Panc1 (cell line): ENCODE measurements around the gene INSYN2B. TPM values are rescaled to one million over a fixed set of nuclear protein-coding genes. Genes with fewer than 3 reads are reported as not detected.

Experiments
- ATAC-seq: fragments of 200-7000 bp; cut with Tn5 transposase; 2 replicates; pipeline ENCODE4 v1.9.1; 2020; ENCODE audit warnings: mild to moderate bottlenecking, moderate library complexity
- BruUV-seq: library from RNA; stranded (reverse); fragments of 400-500 nt; replicated peaks from 2 replicates; lab custom pipeline; 2021; lab: Mats Ljungman, UMichigan
- CTCF ChIA-PET: fragments of 300-600 bp; sonication (Branson Sonifier 250); formaldehyde crosslinking; loops from one replicate; lab custom pipeline; 2022; ENCODE audit warnings: antibody characterized with exemption; lab: Charles Lee
- POLR2A ChIA-PET: fragments of 300-600 bp; sonication (Branson Sonifier 250); formaldehyde crosslinking; loops from one replicate; lab custom pipeline; 2022; ENCODE audit warnings: antibody characterized with exemption; lab: Charles Lee
- DNase-seq: peaks from one replicate; pipeline ENCODE4 v3.0.0-alpha.2; 2010; ENCODE audit warnings: low read depth, low spot score
- H3K27ac ChIP-seq: 2 replicates; pipeline ENCODE4 v1.5.1; 2011; ENCODE audit warnings: mild to moderate bottlenecking, low read length, inconsistent platforms
- H3K27me3 ChIP-seq: fragments of 200-500 bp; sonication (Bioruptor generic); 2 replicates; pipeline ENCODE4 v1.6.0; 2014; ENCODE audit warnings: low read length, inconsistent platforms; ENCODE audit not compliant: control insufficient read depth, insufficient read depth
- H3K36me3 ChIP-seq: fragments of 200-500 bp; sonication (Bioruptor generic); 2 replicates; pipeline ENCODE4 v1.5.1; 2014; ENCODE audit warnings: inconsistent platforms, mild to moderate bottlenecking, low read length, moderate library complexity; ENCODE audit not compliant: control insufficient read depth, insufficient read depth
- H3K4me1 ChIP-seq: 2 replicates; pipeline ENCODE4 v1.5.1; 2011; ENCODE audit warnings: inconsistent platforms, mild to moderate bottlenecking, low read length, moderate library complexity; ENCODE audit not compliant: control insufficient read depth, insufficient read depth
- H3K4me3 ChIP-seq, 2 experiments: 2 replicates each; pipeline ENCODE4 v1.5.1; 2011 to 2012; ENCODE audit warnings: low read depth in 2 of 2, low read length in 2 of 2, mild to moderate bottlenecking in 2 of 2, inconsistent platforms in 1 of 2, moderate library complexity in 1 of 2
- H3K9me3 ChIP-seq: fragments of 200-500 bp; sonication (Bioruptor generic); 2 replicates; pipeline ENCODE4 v1.5.1; 2014; ENCODE audit warnings: low read depth, mild to moderate bottlenecking, inconsistent platforms, low read length, moderate library complexity; ENCODE audit not compliant: control insufficient read depth, insufficient read depth
- POLR2AphosphoS5 ChIP-seq: IDR thresholded peaks from 2 replicates; pipeline ENCODE4 v1.6.1; 2012; ENCODE audit warnings: mild to moderate bottlenecking, low read depth, low read length, moderate library complexity
- SIN3A ChIP-seq: IDR thresholded peaks from 2 replicates; pipeline ENCODE4 v1.6.1; 2012; ENCODE audit warnings: low read depth, mild to moderate bottlenecking, low read length, moderate library complexity, borderline replicate concordance; ENCODE audit not compliant: insufficient read depth
- TCF7L2 ChIP-seq: IDR thresholded peaks from 2 replicates; pipeline ENCODE4 v1.6.1; 2011; ENCODE audit warnings: mild to moderate bottlenecking, low read depth, low read length, inconsistent platforms
- in situ Hi-C: cut with HindIII; loops from 2 replicates; pipeline ENCODE4 v1.10.0; 2016; ENCODE audit warnings: low sequenced_read_pairs, low pct_unique_long_range_greater_than_20kb
- intact Hi-C: fragments of 100-400 bp; cut with micrococcal nuclease; formaldehyde crosslinking; loops from one replicate; pipeline ENCODE4 v1.10.0; 2022; ENCODE audit not compliant: unreplicated experiment
- total RNA-seq: library from RNA; stranded (reverse); gene quantifications from one replicate; pipeline ENCODE4 v1.2.1, GENCODE V29; 2021; ENCODE audit not compliant: unreplicated experiment
- TF ChIP-seq, protein P1 (sequence below): fragments of 450-650 bp; IDR thresholded peaks from 2 replicates; pipeline ENCODE4 v1.5.1; 2017; ENCODE audit warnings: mild to moderate bottlenecking
- TF ChIP-seq, protein P2 (sequence below), 2 experiments: IDR thresholded peaks; 2 replicates each; pipeline ENCODE4 v1.6.1; 2011 to 2012; ENCODE audit warnings: low read depth in 2 of 2, control low read depth in 1 of 2, low read length in 1 of 2, mild to moderate bottlenecking in 1 of 2, moderate library complexity in 1 of 2; ENCODE audit not compliant: insufficient read depth in 1 of 2

Gene INSYN2B
- total RNA-seq, 1 experiment from 2014 or later = 0.28 TPM

DNA sequence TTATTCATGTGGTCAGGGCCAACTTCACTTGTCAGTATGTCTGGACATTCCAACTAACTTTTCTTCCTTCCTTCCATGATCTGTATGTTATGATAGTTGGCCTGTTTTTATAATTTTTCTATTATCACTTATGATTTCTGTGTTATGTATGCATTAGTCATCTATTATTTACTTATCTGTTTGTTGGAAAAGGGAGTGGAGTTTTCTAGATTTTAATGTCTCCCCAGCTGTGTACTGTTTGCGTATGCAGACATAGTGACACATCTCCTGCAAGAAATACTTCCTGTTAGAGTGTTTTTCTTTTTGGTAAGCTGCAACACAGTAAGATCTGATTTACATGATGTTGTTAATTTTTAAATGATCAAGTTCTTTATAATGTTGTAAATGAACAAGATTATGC, 8.7 kb upstream of the INSYN2B start:
- H3K4me1 ChIP-seq = no peaks in the 10 kb centered on the region
- TF ChIP-seq, protein P1, sequence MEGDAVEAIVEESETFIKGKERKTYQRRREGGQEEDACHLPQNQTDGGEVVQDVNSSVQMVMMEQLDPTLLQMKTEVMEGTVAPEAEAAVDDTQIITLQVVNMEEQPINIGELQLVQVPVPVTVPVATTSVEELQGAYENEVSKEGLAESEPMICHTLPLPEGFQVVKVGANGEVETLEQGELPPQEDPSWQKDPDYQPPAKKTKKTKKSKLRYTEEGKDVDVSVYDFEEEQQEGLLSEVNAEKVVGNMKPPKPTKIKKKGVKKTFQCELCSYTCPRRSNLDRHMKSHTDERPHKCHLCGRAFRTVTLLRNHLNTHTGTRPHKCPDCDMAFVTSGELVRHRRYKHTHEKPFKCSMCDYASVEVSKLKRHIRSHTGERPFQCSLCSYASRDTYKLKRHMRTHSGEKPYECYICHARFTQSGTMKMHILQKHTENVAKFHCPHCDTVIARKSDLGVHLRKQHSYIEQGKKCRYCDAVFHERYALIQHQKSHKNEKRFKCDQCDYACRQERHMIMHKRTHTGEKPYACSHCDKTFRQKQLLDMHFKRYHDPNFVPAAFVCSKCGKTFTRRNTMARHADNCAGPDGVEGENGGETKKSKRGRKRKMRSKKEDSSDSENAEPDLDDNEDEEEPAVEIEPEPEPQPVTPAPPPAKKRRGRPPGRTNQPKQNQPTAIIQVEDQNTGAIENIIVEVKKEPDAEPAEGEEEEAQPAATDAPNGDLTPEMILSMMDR = no peak
- TF ChIP-seq SIN3A (no peak), TCF7L2 (no peak), POLR2AphosphoS5 (no peak)
- TF ChIP-seq, protein P2, sequence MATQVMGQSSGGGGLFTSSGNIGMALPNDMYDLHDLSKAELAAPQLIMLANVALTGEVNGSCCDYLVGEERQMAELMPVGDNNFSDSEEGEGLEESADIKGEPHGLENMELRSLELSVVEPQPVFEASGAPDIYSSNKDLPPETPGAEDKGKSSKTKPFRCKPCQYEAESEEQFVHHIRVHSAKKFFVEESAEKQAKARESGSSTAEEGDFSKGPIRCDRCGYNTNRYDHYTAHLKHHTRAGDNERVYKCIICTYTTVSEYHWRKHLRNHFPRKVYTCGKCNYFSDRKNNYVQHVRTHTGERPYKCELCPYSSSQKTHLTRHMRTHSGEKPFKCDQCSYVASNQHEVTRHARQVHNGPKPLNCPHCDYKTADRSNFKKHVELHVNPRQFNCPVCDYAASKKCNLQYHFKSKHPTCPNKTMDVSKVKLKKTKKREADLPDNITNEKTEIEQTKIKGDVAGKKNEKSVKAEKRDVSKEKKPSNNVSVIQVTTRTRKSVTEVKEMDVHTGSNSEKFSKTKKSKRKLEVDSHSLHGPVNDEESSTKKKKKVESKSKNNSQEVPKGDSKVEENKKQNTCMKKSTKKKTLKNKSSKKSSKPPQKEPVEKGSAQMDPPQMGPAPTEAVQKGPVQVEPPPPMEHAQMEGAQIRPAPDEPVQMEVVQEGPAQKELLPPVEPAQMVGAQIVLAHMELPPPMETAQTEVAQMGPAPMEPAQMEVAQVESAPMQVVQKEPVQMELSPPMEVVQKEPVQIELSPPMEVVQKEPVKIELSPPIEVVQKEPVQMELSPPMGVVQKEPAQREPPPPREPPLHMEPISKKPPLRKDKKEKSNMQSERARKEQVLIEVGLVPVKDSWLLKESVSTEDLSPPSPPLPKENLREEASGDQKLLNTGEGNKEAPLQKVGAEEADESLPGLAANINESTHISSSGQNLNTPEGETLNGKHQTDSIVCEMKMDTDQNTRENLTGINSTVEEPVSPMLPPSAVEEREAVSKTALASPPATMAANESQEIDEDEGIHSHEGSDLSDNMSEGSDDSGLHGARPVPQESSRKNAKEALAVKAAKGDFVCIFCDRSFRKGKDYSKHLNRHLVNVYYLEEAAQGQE (IDR thresholded peaks at IDR 0.05; ENCODE audit: insufficient read depth in 1 of 2, low read depth in 2 of 2, low read length in 1 of 2) = no peak
- H3K36me3 ChIP-seq = no peaks in the 10 kb centered on the region
- no peaks in the 10 kb centered on the region for H3K9me3 ChIP-seq
- no TSS peak for BruUV-seq
- ATAC-seq (no peak), DNase-seq (no peak)
- ChIA-PET POLR2A (no interaction called here), CTCF (no interaction called here)
- in situ Hi-C loops (no loop called here), intact Hi-C loops (no loop called here)
- H3K4me3 ChIP-seq = no peak overlapping the region
- H3K27ac ChIP-seq = no peak overlapping the region
- no peaks in the 10 kb centered on the region; the same call in 1 of the 2 replicates for H3K27me3 ChIP-seq

DNA sequence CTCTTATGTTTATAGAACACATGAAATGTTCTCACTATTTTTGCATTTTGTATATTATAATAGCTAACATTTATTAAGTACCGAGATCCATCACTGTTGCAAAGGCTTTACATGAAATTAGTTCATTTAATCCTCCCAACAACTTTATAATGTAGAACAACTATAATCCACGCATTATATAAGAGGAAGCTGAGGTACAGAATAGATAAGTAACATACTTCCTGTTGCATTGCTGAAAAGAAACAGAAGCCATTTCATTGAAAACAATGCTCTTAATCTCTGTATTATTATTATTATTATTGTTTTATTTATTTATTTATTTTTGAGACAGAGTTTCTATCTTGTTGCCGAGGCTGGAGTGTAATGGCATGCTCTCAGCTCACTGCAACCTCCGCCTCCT, 7.9 kb upstream of the INSYN2B start:
- intact Hi-C loops = no loop called here
- TF ChIP-seq, protein P1 = no peak
- no peak for TF ChIP-seq SIN3A
- POLR2A ChIA-PET = no interaction called here

More for the DNA sequence above, 7.9 kb upstream of the INSYN2B start:
- in situ Hi-C loops = no loop called here
- H3K27me3 ChIP-seq = no peaks in the 10 kb centered on the region; the same call in 1 of the 2 replicates
- no peak overlapping the region for H3K27ac ChIP-seq
- DNase-seq (no peak), ATAC-seq (no peak)
- H3K4me3 ChIP-seq = no peak overlapping the region
- no TSS peak for BruUV-seq
- H3K36me3 ChIP-seq = no peaks in the 10 kb centered on the region
- H3K9me3 ChIP-seq = no peaks in the 10 kb centered on the region
- H3K4me1 ChIP-seq = no peaks in the 10 kb centered on the region
- CTCF ChIA-PET = no interaction called here
